Glomerular visceral epithelial cell (primary cell): ENCODE results near the gene ATG9A.
"Not testable (repeated sequence)": the region's sequence is repeated elsewhere in the genome, so short reads cannot be mapped to it uniquely, and the experiment has no call there.

Source experiments
- DNase-seq: peaks from one replicate; pipeline ENCODE4 v3.0.0-alpha.2; 2016; ENCODE audit errors: extremely low spot score

The ATG9A gene

GRCh38 chr2:219205981-219206327, 23.5 kb downstream of the ATG9A start:
- no peak for DNase-seq

- no peak for DNase-seq
Measured at GRCh38 chr2:219205165-219205538, 24.3 kb downstream of the ATG9A start.

GRCh38 chr2:219204425-219205164, 24.8 kb downstream of the ATG9A start:
- DNase-seq = no peak

- DNase-seq = not testable (repeated sequence)
Measured at GRCh38 chr2:219201331-219201730, 28.1 kb downstream of the ATG9A start.

- not testable (repeated sequence) for DNase-seq
Measured at GRCh38 chr2:219200502-219201326, 28.7 kb downstream of the ATG9A start.

- no peak for DNase-seq
Measured at GRCh38 chr2:219199470-219200211, 29.8 kb downstream of the ATG9A start.

GRCh38 chr2:219198974-219199373, 30.5 kb downstream of the ATG9A start:
- DNase-seq = no peak

- no peak for DNase-seq
Measured at GRCh38 chr2:219197388-219197787, 32.0 kb downstream of the ATG9A start.

- DNase-seq = no peak
Measured at GRCh38 chr2:219186754-219187456, 42.5 kb downstream of the ATG9A start.

GRCh38 chr2:219184121-219184520, 45.3 kb downstream of the ATG9A start:
- no peak for DNase-seq

GRCh38 chr2:219183151-219183772, 46.2 kb downstream of the ATG9A start:
- DNase-seq = no peak

- DNase-seq = no peak
Measured at GRCh38 chr2:219182331-219183150, 46.9 kb downstream of the ATG9A start.

- DNase-seq = no peak
Measured at GRCh38 chr2:219181531-219181930, 47.9 kb downstream of the ATG9A start.

GRCh38 chr2:219180961-219181360, 48.5 kb downstream of the ATG9A start:
- DNase-seq = no peak

- DNase-seq = no peak
Measured at GRCh38 chr2:219179601-219180465, 49.6 kb downstream of the ATG9A start.

- peak; percentile 47 for DNase-seq
Measured at GRCh38 chr2:219178377-219179175, 50.9 kb downstream of the ATG9A start.

GRCh38 chr2:219177552-219178376, 51.7 kb downstream of the ATG9A start, which contains the start of gene RETREG2:
Gene RETREG2 (plus strand): TSS chr2:219178275. CDS start chr2:219178353, 78 bp downstream.
- peak; percentile 94 for DNase-seq
